Calu3 (cell line): ENCODE measurements around the gene NDUFS4. TPM values are rescaled to one million over a fixed set of nuclear protein-coding genes. Genes with fewer than 3 reads are reported as not detected.

ENCODE experiments used
- BruUV-seq: library from RNA; stranded (reverse); fragments of 400-500 nt; replicated peaks from 2 replicates; lab custom pipeline; 2021; lab: Mats Ljungman, UMichigan
- CTCF ChIA-PET: fragments of 300-600 bp; sonication (Branson Sonifier 250); formaldehyde crosslinking; loops from one replicate; lab custom pipeline; 2022; ENCODE audit warnings: antibody characterized with exemption; lab: Charles Lee
- DNase-seq: peaks from one replicate; pipeline ENCODE4 v3.0.0; 2022
- H3K27ac Mint-ChIP-seq: one replicate; pipeline ENCODE4 v1.8.0; 2022; ENCODE audit warnings: mixed read lengths; ENCODE audit not compliant: unreplicated experiment
- H3K27me3 Mint-ChIP-seq: one replicate; pipeline ENCODE4 v1.8.0; 2022; ENCODE audit warnings: mixed read lengths; ENCODE audit not compliant: unreplicated experiment
- H3K36me3 Mint-ChIP-seq: one replicate; pipeline ENCODE4 v1.8.0; 2022; ENCODE audit warnings: mild to moderate bottlenecking, moderate library complexity, mixed read lengths; ENCODE audit not compliant: insufficient read depth, unreplicated experiment
- H3K4me1 Mint-ChIP-seq: one replicate; pipeline ENCODE4 v1.8.0; 2022; ENCODE audit warnings: mild to moderate bottlenecking, low read depth, mixed read lengths; ENCODE audit not compliant: unreplicated experiment
- H3K4me3 Mint-ChIP-seq: one replicate; pipeline ENCODE4 v1.8.0; 2022; ENCODE audit warnings: mild to moderate bottlenecking, low read depth, moderate library complexity, mixed read lengths; ENCODE audit not compliant: unreplicated experiment
- H3K9me3 Mint-ChIP-seq: one replicate; pipeline ENCODE4 v1.8.0; 2022; ENCODE audit warnings: low read depth, mixed read lengths; ENCODE audit not compliant: unreplicated experiment
- intact Hi-C: fragments of 100-400 bp; cut with micrococcal nuclease; formaldehyde crosslinking; loops from one replicate; pipeline ENCODE4 v1.10.0; 2022; ENCODE audit not compliant: unreplicated experiment
- total RNA-seq: library from RNA; stranded (reverse); gene quantifications from 2 replicates; pipeline ENCODE4 v1.2.3, GENCODE V29; 2022
- TF ChIP-seq, protein P1 (sequence below): fragments of 200-600 bp; IDR thresholded peaks from one replicate; pipeline ENCODE4 v1.8.0; 2022; ENCODE audit warnings: antibody characterized with exemption; ENCODE audit not compliant: unreplicated experiment

The NDUFS4 gene
- total RNA-seq, 1 experiment from 2014 or later, result 71.0 TPM

DNA sequence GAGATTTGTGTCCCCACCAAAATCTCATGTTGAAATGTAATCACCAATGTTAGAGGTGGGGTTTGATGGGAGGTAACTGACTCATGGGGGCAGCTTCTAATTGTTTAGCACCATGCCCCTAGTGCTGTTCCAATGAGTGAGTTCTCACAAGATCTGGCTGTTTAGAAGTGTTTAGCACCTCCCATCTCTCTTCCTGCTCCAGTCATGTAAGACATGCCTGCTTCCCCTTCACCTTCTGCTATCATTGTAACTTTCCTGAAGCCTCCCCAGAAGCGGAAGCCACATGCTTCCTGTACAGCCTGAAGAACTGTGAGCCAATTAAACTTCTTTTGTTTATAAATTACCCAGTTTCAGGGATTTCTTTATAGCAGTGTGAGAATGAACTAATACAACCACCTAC is 170.5 kb downstream of the NDUFS4 start:
- CTCF ChIA-PET, result no interaction called here
- TF ChIP-seq, protein P1, sequence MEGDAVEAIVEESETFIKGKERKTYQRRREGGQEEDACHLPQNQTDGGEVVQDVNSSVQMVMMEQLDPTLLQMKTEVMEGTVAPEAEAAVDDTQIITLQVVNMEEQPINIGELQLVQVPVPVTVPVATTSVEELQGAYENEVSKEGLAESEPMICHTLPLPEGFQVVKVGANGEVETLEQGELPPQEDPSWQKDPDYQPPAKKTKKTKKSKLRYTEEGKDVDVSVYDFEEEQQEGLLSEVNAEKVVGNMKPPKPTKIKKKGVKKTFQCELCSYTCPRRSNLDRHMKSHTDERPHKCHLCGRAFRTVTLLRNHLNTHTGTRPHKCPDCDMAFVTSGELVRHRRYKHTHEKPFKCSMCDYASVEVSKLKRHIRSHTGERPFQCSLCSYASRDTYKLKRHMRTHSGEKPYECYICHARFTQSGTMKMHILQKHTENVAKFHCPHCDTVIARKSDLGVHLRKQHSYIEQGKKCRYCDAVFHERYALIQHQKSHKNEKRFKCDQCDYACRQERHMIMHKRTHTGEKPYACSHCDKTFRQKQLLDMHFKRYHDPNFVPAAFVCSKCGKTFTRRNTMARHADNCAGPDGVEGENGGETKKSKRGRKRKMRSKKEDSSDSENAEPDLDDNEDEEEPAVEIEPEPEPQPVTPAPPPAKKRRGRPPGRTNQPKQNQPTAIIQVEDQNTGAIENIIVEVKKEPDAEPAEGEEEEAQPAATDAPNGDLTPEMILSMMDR, result no peak
- no peak for DNase-seq
- Mint-ChIP-seq H3K4me1 (no peaks in the 10 kb centered on the region), H3K27ac (no peak overlapping the region), H3K4me3 (no peak overlapping the region), H3K36me3 (no peaks in the 10 kb centered on the region), H3K9me3 (no peaks in the 10 kb centered on the region), H3K27me3 (peaks cover 19% of the 10 kb centered on the region)
- intact Hi-C loops, result no loop called here
- BruUV-seq, result no TSS peak

Other genes with a start within 250 kb of the NDUFS4 start
- gene FST, start 80.0 kb upstream of the NDUFS4 start, total RNA-seq, result 19.4 and 19.6 TPM in 2 replicates